Left ventricle myocardium inferior (tissue), 1 donor: ENCODE data around the gene CREB5. TPM values are rescaled to one million over a fixed set of nuclear protein-coding genes. Genes with fewer than 3 reads are reported as not detected.

Source experiments
- DNase-seq: peaks from one replicate; pipeline ENCODE4 v3.0.0-alpha.2; 2020
- H3K27ac ChIP-seq: fragments of 200-600 bp; replicated peaks from 2 replicates; pipeline ENCODE4 v1.8.0; 2021
- H3K27me3 ChIP-seq: fragments of 200-600 bp; 2 replicates; pipeline ENCODE4 v1.8.0; 2021; ENCODE audit warnings: low read depth
- H3K36me3 ChIP-seq: fragments of 200-600 bp; 2 replicates; pipeline ENCODE4 v1.8.0; 2021
- H3K4me1 ChIP-seq: fragments of 200-600 bp; 2 replicates; pipeline ENCODE4 v1.8.0; 2021
- H3K4me3 ChIP-seq: fragments of 200-600 bp; 2 replicates; pipeline ENCODE4 v1.8.0; 2021; ENCODE audit warnings: mild to moderate bottlenecking, moderate library complexity
- H3K9me3 ChIP-seq: fragments of 200-600 bp; replicated peaks from 2 replicates; pipeline ENCODE4 v1.8.0; 2021
- CTCF ChIP-seq: fragments of 200-600 bp; IDR thresholded peaks from 2 replicates; pipeline ENCODE4 v1.8.0; 2021; ENCODE audit warnings: antibody characterized with exemption, mild to moderate bottlenecking, borderline replicate concordance
- intact Hi-C: fragments of 100-400 bp; cut with micrococcal nuclease; formaldehyde crosslinking; loops from one replicate; pipeline ENCODE4 v1.11.0; 2022
- total RNA-seq: library from RNA; stranded (reverse); fragmentation: NEBNext Ultra II Directional; extraction: Animal tissue kit (Norgen Biotek cat#: 25700); gene quantifications from one replicate; pipeline ENCODE4 v1.2.1, GENCODE V29; 2021
- donor health status: DM: no; HTN: yes; CAD: no; lungs with severe emphysema.

CREB5 gene
- total RNA-seq, 1 donor from 2014 or later: 9.8 TPM

- no peak overlapping the region for H3K27ac ChIP-seq
- H3K4me3 ChIP-seq: no peak overlapping the region
- H3K36me3 ChIP-seq: no peaks in the 10 kb centered on the region
- peaks cover 18% of the 10 kb centered on the region for H3K9me3 ChIP-seq
- no peak for TF ChIP-seq CTCF
- H3K4me1 ChIP-seq: peaks cover 16% of the 10 kb centered on the region
- no peak for DNase-seq
- intact Hi-C loops: no loop called here
- H3K27me3 ChIP-seq: no peaks in the 10 kb centered on the region
Observed at GRCh38 chr7:28542410-28542809, 130.1 kb downstream of the CREB5 start.

GRCh38 chr7:28544453-28545117, 132.3 kb downstream of the CREB5 start:
- H3K27me3 ChIP-seq: no peaks in the 10 kb centered on the region
- H3K4me1 ChIP-seq: peaks cover 20% of the 10 kb centered on the region
- H3K9me3 ChIP-seq: peaks cover 19% of the 10 kb centered on the region
- H3K4me3 ChIP-seq: no peak overlapping the region
- TF ChIP-seq CTCF: no peak
- no peak overlapping the region for H3K27ac ChIP-seq
- no peak for DNase-seq
- H3K36me3 ChIP-seq: no peaks in the 10 kb centered on the region
- intact Hi-C loops: no loop called here

GRCh38 chr7:28546067-28546466, 133.7 kb downstream of the CREB5 start:
- peaks cover 19% of the 10 kb centered on the region for H3K9me3 ChIP-seq
- no peak overlapping the region for H3K27ac ChIP-seq
- TF ChIP-seq CTCF: no peak
- H3K4me3 ChIP-seq: no peak overlapping the region
- no peaks in the 10 kb centered on the region for H3K27me3 ChIP-seq
- H3K36me3 ChIP-seq: no peaks in the 10 kb centered on the region
- DNase-seq: no peak
- intact Hi-C loops: no loop called here
- H3K4me1 ChIP-seq: peaks cover 20% of the 10 kb centered on the region

GRCh38 chr7:28547115-28547514, 134.8 kb downstream of the CREB5 start:
- Histone ChIP-seq H3K27ac (no peak overlapping the region), H3K4me1 (peaks cover 20% of the 10 kb centered on the region), H3K36me3 (no peaks in the 10 kb centered on the region), H3K9me3 (peaks cover 19% of the 10 kb centered on the region), H3K4me3 (no peak overlapping the region), H3K27me3 (no peaks in the 10 kb centered on the region)
- TF ChIP-seq CTCF: no peak
- no peak for DNase-seq
- intact Hi-C loops: no loop called here

GRCh38 chr7:28548416-28548815, 136.1 kb downstream of the CREB5 start:
- Histone ChIP-seq H3K4me1 (peaks cover 20% of the 10 kb centered on the region), H3K9me3 (peaks cover 19% of the 10 kb centered on the region), H3K36me3 (no peaks in the 10 kb centered on the region), H3K27ac (no peak overlapping the region), H3K4me3 (no peak overlapping the region), H3K27me3 (no peaks in the 10 kb centered on the region)
- intact Hi-C loops: no loop called here
- no peak for DNase-seq
- no peak for TF ChIP-seq CTCF

- Histone ChIP-seq H3K9me3 (peaks cover 19% of the 10 kb centered on the region), H3K27me3 (no peaks in the 10 kb centered on the region), H3K27ac (no peak overlapping the region), H3K4me1 (peaks cover 28% of the 10 kb centered on the region), H3K4me3 (no peak overlapping the region), H3K36me3 (no peaks in the 10 kb centered on the region)
- no peak for TF ChIP-seq CTCF
- DNase-seq: no peak
- intact Hi-C loops: no loop called here
Observed at GRCh38 chr7:28549998-28550397, 137.7 kb downstream of the CREB5 start.
